SK-N-SH (cell line): ENCODE data around the gene AMDHD1. TPM values are rescaled to one million over a fixed set of nuclear protein-coding genes. Genes with fewer than 3 reads are reported as not detected.

Source experiments
- CTCF ChIA-PET: fragments of 300-600, 350-600 bp; formaldehyde crosslinking; extraction: SDS; loops from one replicate; lab custom pipeline; 2021; lab: Yijun Ruan, JAX
- POLR2A ChIA-PET: fragments of 350-600 bp; sonication (Branson Sonifier 250); formaldehyde crosslinking; extraction: SDS; loops from one replicate; lab custom pipeline; 2020; ENCODE audit warnings: antibody characterized with exemption, inconsistent platforms; lab: Yijun Ruan, JAX
- DNase-seq: peaks from one replicate; pipeline ENCODE4 v3.0.0; 2012
- H2AFZ ChIP-seq: fragments of 200-600 bp; sonication (generic); 2 replicates; pipeline ENCODE4 v1.8.1; 2016; ENCODE audit warnings: antibody characterized with exemption, mild to moderate bottlenecking, low read depth
- H3F3A ChIP-seq: fragments of 200-600 bp; sonication (generic); replicated peaks from 2 replicates; pipeline ENCODE3; 2016; ENCODE audit warnings: antibody characterized with exemption, mild to moderate bottlenecking; ENCODE audit not compliant: insufficient read depth
- H3K27ac ChIP-seq, 2 experiments: fragments of 200-500 bp in 1 of 2; fragments of 200-600 bp in 1 of 2; sonication (Bioruptor generic) in 1 of 2; sonication (generic), shearing (Covaris generic) in 1 of 2; 2 replicates each; pipeline versions ENCODE4 v1.5.1 to v1.6.1; 2014 to 2016; ENCODE audit warnings: low read depth in 2 of 2, inconsistent platforms in 1 of 2, low read length in 1 of 2, mild to moderate bottlenecking in 1 of 2, mixed read lengths in 1 of 2
- H3K27me3 ChIP-seq: fragments of 200-600 bp; sonication (generic), shearing (Covaris generic); 2 replicates; pipeline ENCODE4 v1.6.1; 2016; ENCODE audit warnings: mixed run types; ENCODE audit not compliant: insufficient read depth
- H3K36me3 ChIP-seq, 2 experiments: fragments of 200-500 bp in 1 of 2; fragments of 200-600 bp in 1 of 2; sonication (Bioruptor generic) in 1 of 2; sonication (generic) in 1 of 2; replicated peaks in 1 of 2; 2 replicates each; pipeline versions ENCODE3 to v1.5.1; 2014 to 2016; ENCODE audit warnings: low read length in 1 of 2, mild to moderate bottlenecking in 1 of 2; ENCODE audit not compliant: insufficient read depth in 2 of 2, control insufficient read depth in 1 of 2
- H3K4me1 ChIP-seq, 2 experiments: fragments of 200-500 bp in 1 of 2; fragments of 200-600 bp in 1 of 2; sonication (Bioruptor generic) in 1 of 2; sonication (generic), shearing (Covaris generic) in 1 of 2; 2 replicates each; pipeline versions ENCODE4 v1.5.1 to v1.6.1; 2014 to 2016; ENCODE audit warnings: low read depth in 1 of 2, low read length in 1 of 2, mixed run types in 1 of 2; ENCODE audit not compliant: insufficient read depth in 2 of 2, control insufficient read depth in 1 of 2
- H3K4me2 ChIP-seq: fragments of 200-600 bp; sonication (generic), shearing (Covaris generic); 2 replicates; pipeline ENCODE4 v1.6.1; 2017; ENCODE audit warnings: mixed run types
- H3K4me3 ChIP-seq, 2 experiments: fragments of 200-500 bp in 1 of 2; fragments of 200-600 bp in 1 of 2; sonication (Bioruptor generic) in 1 of 2; sonication (generic), shearing (Covaris generic) in 1 of 2; 2 replicates each; pipeline versions ENCODE4 v1.5.1 to v1.8.1; 2014 to 2016; ENCODE audit warnings: low read depth in 2 of 2, inconsistent platforms in 1 of 2, low read length in 1 of 2, mild to moderate bottlenecking in 1 of 2, mixed read lengths in 1 of 2, moderate library complexity in 1 of 2
- H3K79me2 ChIP-seq: fragments of 200-600 bp; sonication (generic); 2 replicates; pipeline ENCODE4 v1.8.1; 2017; ENCODE audit warnings: mild to moderate bottlenecking; ENCODE audit not compliant: insufficient read depth
- H3K9ac ChIP-seq: fragments of 200-600 bp; sonication (generic); 2 replicates; pipeline ENCODE4 v1.6.1; 2017; ENCODE audit warnings: mixed run types
- H3K9me2 ChIP-seq: fragments of 200-600 bp; sonication (generic); 2 replicates; pipeline ENCODE4 v1.6.1; 2017; ENCODE audit warnings: mixed run types
- H3K9me3 ChIP-seq: fragments of 200-600 bp; sonication (generic); 2 replicates; pipeline ENCODE4 v1.6.1; 2017; ENCODE audit warnings: mixed run types, mild to moderate bottlenecking, moderate library complexity
- H4K20me1 ChIP-seq: fragments of 200-600 bp; sonication (generic); 2 replicates; pipeline ENCODE4 v1.6.1; 2017; ENCODE audit warnings: mild to moderate bottlenecking, mixed run types; ENCODE audit not compliant: insufficient read depth
- CHD2 ChIP-seq: fragments of 150-350 bp; IDR thresholded peaks from 2 replicates; pipeline ENCODE4 v1.6.1; 2018; ENCODE audit warnings: low read length; ENCODE audit not compliant: partially characterized antibody
- CTCF ChIP-seq: fragments of 200-600 bp; sonication (generic); IDR thresholded peaks from 2 replicates; pipeline ENCODE4 v1.6.1; 2017; ENCODE audit warnings: antibody characterized with exemption, mild to moderate bottlenecking, moderate library complexity
- EZH2phosphoT487 ChIP-seq: fragments of 200-600 bp; sonication (generic); IDR thresholded peaks from 2 replicates; pipeline ENCODE4 v1.6.1; 2017; ENCODE audit warnings: low read depth, mixed run types, mild to moderate bottlenecking, antibody characterized with exemption, moderate library complexity, borderline replicate concordance
- FOSL2 ChIP-seq: IDR thresholded peaks from 2 replicates; pipeline ENCODE4 v1.4.0; 2012; ENCODE audit warnings: low read depth, mild to moderate bottlenecking, moderate library complexity, borderline replicate concordance
- FOXJ3 ChIP-seq: sonication (generic); formaldehyde crosslinking; IDR thresholded peaks from 2 replicates; pipeline ENCODE4 v1.5.1; 2020; ENCODE audit warnings: mild to moderate bottlenecking, missing genetic modification reagents
- FOXM1 ChIP-seq: IDR thresholded peaks from 2 replicates; pipeline ENCODE4 v1.4.0; 2012; ENCODE audit warnings: low read depth, mild to moderate bottlenecking
- GABPA ChIP-seq: IDR thresholded peaks from 2 replicates; pipeline ENCODE4 v1.4.0; 2012; ENCODE audit warnings: low read depth, mild to moderate bottlenecking
- GATA2 ChIP-seq: sonication (generic); formaldehyde crosslinking; IDR thresholded peaks from 2 replicates; pipeline ENCODE4 v1.5.0; 2020; ENCODE audit warnings: mild to moderate bottlenecking, missing genetic modification reagents
- JUND ChIP-seq: IDR thresholded peaks from 2 replicates; pipeline ENCODE4 v1.4.0; 2012
- MEF2A ChIP-seq: IDR thresholded peaks from 2 replicates; pipeline ENCODE4 v1.4.0; 2012; ENCODE audit warnings: low read depth, borderline replicate concordance
- MXI1 ChIP-seq: IDR thresholded peaks from 2 replicates; pipeline ENCODE4 v1.6.1; 2012; ENCODE audit warnings: mild to moderate bottlenecking, low read depth, low read length, improper control_type of control experiment
- NFIC ChIP-seq: IDR thresholded peaks from 2 replicates; pipeline ENCODE4 v1.4.0; 2012; ENCODE audit warnings: borderline replicate concordance
- NRF1 ChIP-seq: IDR thresholded peaks from 2 replicates; pipeline ENCODE4 v1.6.1; 2012; ENCODE audit warnings: low read depth, mild to moderate bottlenecking, low read length
- PBX3 ChIP-seq: IDR thresholded peaks from 2 replicates; pipeline ENCODE4; 2012
- POLR2AphosphoS5 ChIP-seq: IDR thresholded peaks from 2 replicates; pipeline ENCODE4 v1.6.1; 2012; ENCODE audit warnings: low read depth, low read length
- RAD21 ChIP-seq: IDR thresholded peaks from 2 replicates; pipeline ENCODE4 v1.6.1; 2012; ENCODE audit warnings: mild to moderate bottlenecking, low read length
- RCOR1 ChIP-seq: fragments of 150-350 bp; IDR thresholded peaks from 2 replicates; pipeline ENCODE4 v1.6.1; 2017; ENCODE audit warnings: antibody characterized with exemption, low read length
- RFX5 ChIP-seq: IDR thresholded peaks from 2 replicates; pipeline ENCODE4 v1.6.1; 2012; ENCODE audit warnings: mild to moderate bottlenecking, improper control_type of control experiment, low read length
- TCF12 ChIP-seq: IDR thresholded peaks from 2 replicates; pipeline ENCODE4 v1.4.0; 2012
- USF2 ChIP-seq: fragments of 150-350 bp; IDR thresholded peaks from 2 replicates; pipeline ENCODE4 v1.6.1; 2017; ENCODE audit warnings: antibody characterized with exemption, low read length, low read depth, borderline replicate concordance
- YY1 ChIP-seq: IDR thresholded peaks from 2 replicates; pipeline ENCODE4 v1.4.0; 2012; ENCODE audit warnings: low read depth, mild to moderate bottlenecking
- ZBTB33 ChIP-seq: IDR thresholded peaks from 2 replicates; pipeline ENCODE4 v1.4.0; 2012; ENCODE audit warnings: low read depth, borderline replicate concordance
- WGBS: methylation state at CpG from one replicate; pipeline ENCODE4 v1.1.6; 2017; ENCODE audit warnings: low lambda C conversion rate; 5-methylcytosine and 5-hydroxymethylcytosine counted together
- polyA plus RNA-seq, 3 experiments: library from polyadenylated mRNA; depleted of rRNA; stranded (reverse); fragments of >200 nt; gene quantifications; 2 replicates each; pipeline ENCODE4 v1.2.3, GENCODE V29; 2012

Gene AMDHD1
- polyA plus RNA-seq, 1 of the 3 experiments (the other 2 are of a cell fraction): 0.07 TPM

GRCh38 chr12:95989504-95990123, 46.5 kb downstream of the AMDHD1 start:
- no peaks in the 10 kb centered on the region for H4K20me1 ChIP-seq
- H3K4me1 ChIP-seq: peaks cover 0 to 17% of the 10 kb centered on the region in 2 experiments; a peak in 2 of 4 replicates
- peak; percentile 49; the same call in 1 of the 2 replicates for TF ChIP-seq RCOR1
- no peak for TF ChIP-seq RAD21
- no peak for TF ChIP-seq POLR2AphosphoS5
- TF ChIP-seq CHD2: peak; percentile 17
- TF ChIP-seq, all 33 proteins: peak for 2
- H3F3A ChIP-seq: no peaks in the 10 kb centered on the region
- no peak overlapping the region for H3K4me3 ChIP-seq
- no peaks in the 10 kb centered on the region for H3K9me2 ChIP-seq
- H3K36me3 ChIP-seq: no peaks in the 10 kb centered on the region
- H3K9me3 ChIP-seq: no peaks in the 10 kb centered on the region
- POLR2A ChIA-PET: interaction anchor here (0.8 to 0.9 kb wide), 2 partner anchors 47 to 250 kb away, joined by 3 to 4 read pairs; partner anchors contain the start of genes AMDHD1 and CCDC38
- H3K79me2 ChIP-seq: no peaks in the 10 kb centered on the region
- no peak overlapping the region for H3K4me2 ChIP-seq
- peak; percentile 64 for DNase-seq
- peak overlapping the region in 1 of 2 experiments; percentile 41; a peak in 2 of 4 replicates for H3K27ac ChIP-seq
- WGBS: 46% methylated on average over 4 of the region's 4 CpGs
- no peaks in the 10 kb centered on the region for H3K27me3 ChIP-seq
- CTCF ChIA-PET: interaction anchor here (1.0 to 3.3 kb wide), 5 partner anchors 9 to 73 kb away, joined by 3 to 22 read pairs (median 5); no protein-coding TSS in a partner anchor
- H2AFZ ChIP-seq: no peak overlapping the region
- H3K9ac ChIP-seq: no peak overlapping the region

GRCh38 chr12:95990136-95990535, 47.0 kb downstream of the AMDHD1 start:
- peak overlapping the region in 1 of 2 experiments; percentile 41; a peak in 2 of 4 replicates for H3K27ac ChIP-seq
- H3K9me3 ChIP-seq: no peaks in the 10 kb centered on the region
- H3K79me2 ChIP-seq: no peaks in the 10 kb centered on the region
- H3K4me3 ChIP-seq: no peak overlapping the region
- H3F3A ChIP-seq: no peaks in the 10 kb centered on the region
- H3K27me3 ChIP-seq: no peaks in the 10 kb centered on the region
- POLR2A ChIA-PET: interaction anchor here (0.8 to 0.9 kb wide), 2 partner anchors 47 to 249 kb away, joined by 3 to 4 read pairs; partner anchors contain the start of genes AMDHD1 and CCDC38
- H4K20me1 ChIP-seq: no peaks in the 10 kb centered on the region
- TF ChIP-seq RAD21: no peak
- TF ChIP-seq NFIC: no peak
- no peak for TF ChIP-seq TCF12
- no peak for TF ChIP-seq USF2
- TF ChIP-seq FOXJ3: no peak
- no peak for TF ChIP-seq GABPA
- TF ChIP-seq EZH2phosphoT487: no peak
- TF ChIP-seq RFX5: no peak
- no peak for TF ChIP-seq CHD2
- no peak for TF ChIP-seq JUND
- TF ChIP-seq FOSL2: no peak
- no peak for TF ChIP-seq FOXM1
- no peak for TF ChIP-seq MEF2A
- no peak for TF ChIP-seq YY1
- no peak for TF ChIP-seq PBX3
- no peak for TF ChIP-seq MXI1
- TF ChIP-seq CTCF: no peak
- TF ChIP-seq NRF1: no peak
- no peak for TF ChIP-seq ZBTB33
- TF ChIP-seq GATA2 (CRISPR knock-in tag): no peak
- H3K36me3 ChIP-seq: no peaks in the 10 kb centered on the region
- H3K4me2 ChIP-seq: no peak overlapping the region
- WGBS: 62% methylated on average over 7 of the region's 7 CpGs
- no peak overlapping the region for H3K9ac ChIP-seq
- H3K9me2 ChIP-seq: no peaks in the 10 kb centered on the region
- CTCF ChIA-PET: interaction anchor here (1.6 to 3.3 kb wide), 3 partner anchors 9 to 72 kb away, joined by 5 to 22 read pairs (median 14); no protein-coding TSS in a partner anchor
- H3K4me1 ChIP-seq: peaks cover 0 to 17% of the 10 kb centered on the region in 2 experiments; a peak in 2 of 4 replicates
- no peak for DNase-seq
- no peak overlapping the region for H2AFZ ChIP-seq
